HL-60 (cell line): ENCODE measurements around the gene PPP6R2.

Experiments used
- CTCF ChIP-seq: IDR thresholded peaks from one replicate; pipeline ENCODE4 v1.5.1; 2011; ENCODE audit warnings: low read length, control low read depth, inconsistent platforms; ENCODE audit not compliant: insufficient read depth
- POLR2AphosphoS5 ChIP-seq: IDR thresholded peaks from 2 replicates; pipeline ENCODE4 v1.6.1; 2012; ENCODE audit warnings: low read depth

- TF ChIP-seq CTCF (no peak), POLR2AphosphoS5 (peak; percentile 27; the same call in 1 of the 2 replicates)
Observed at GRCh38 chr22:50441428-50441993, 98.4 kb downstream of the PPP6R2 start.
